ENCODE data around the gene CTLA4.

Gene CTLA4

GRCh38 chr2:203904022-203904421 lies 36.5 kb downstream of the CTLA4 start:
- Histone ChIP-seq H3K36me3 (ENCODE audit: control insufficient read depth in 2 of 2, insufficient read depth in 2 of 2, low read length in 2 of 2) (no peaks in the 10 kb centered on the region), H3K27me3 (ENCODE audit: control insufficient read depth in 2 of 2, insufficient read depth in 2 of 2, low read length in 2 of 2) (no peaks in the 10 kb centered on the region), H3K4me1 (ENCODE audit: control insufficient read depth in 2 of 2, insufficient read depth in 2 of 2, low read length in 2 of 2) (peaks cover 0 to 4% of the 10 kb centered on the region in 2 donors), H3K27ac (ENCODE audit: low read depth in 2 of 2, low read length in 2 of 2) (no peak overlapping the region), H3K4me3 (ENCODE audit: low read length in 2 of 2) (no peak overlapping the region), H3K9ac (ENCODE audit: low read depth in 1 of 2, low read length in 2 of 2) (no peak overlapping the region), H3K9me3 (ENCODE audit: control insufficient read depth in 2 of 2, low read length in 2 of 2) (peaks cover 2 to 14% of the 10 kb centered on the region in 2 donors)

DNA sequence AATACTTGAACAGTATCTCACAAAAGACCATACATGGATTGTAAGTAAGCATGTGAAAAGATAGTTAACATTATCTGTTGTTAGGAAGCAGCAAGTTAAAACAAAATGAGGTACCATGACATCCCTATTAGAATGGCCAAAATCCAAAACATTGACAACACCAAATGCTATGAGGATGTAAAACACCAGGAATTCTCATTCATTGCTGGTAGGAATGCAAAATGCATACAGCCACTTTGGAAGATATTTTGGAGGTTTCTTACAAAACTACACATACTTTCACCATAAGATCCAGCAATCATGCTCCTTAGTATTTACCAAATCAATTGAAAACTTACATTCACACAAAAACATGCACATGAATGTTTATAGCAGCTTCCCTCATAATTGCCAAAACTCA lies 38.1 kb downstream of the CTLA4 start:
- H3K36me3 ChIP-seq (ENCODE audit: control insufficient read depth in 2 of 2, insufficient read depth in 2 of 2, low read length in 2 of 2) = no peaks in the 10 kb centered on the region
- H3K9me3 ChIP-seq (ENCODE audit: control insufficient read depth in 2 of 2, low read length in 2 of 2) = peaks cover 2 to 14% of the 10 kb centered on the region in 2 donors
- no peaks in the 10 kb centered on the region for H3K27me3 ChIP-seq (ENCODE audit: control insufficient read depth in 2 of 2, insufficient read depth in 2 of 2, low read length in 2 of 2)
- H3K9ac ChIP-seq (ENCODE audit: low read depth in 1 of 2, low read length in 2 of 2) = no peak overlapping the region
- peaks cover 0 to 4% of the 10 kb centered on the region in 2 donors for H3K4me1 ChIP-seq (ENCODE audit: control insufficient read depth in 2 of 2, insufficient read depth in 2 of 2, low read length in 2 of 2)
- H3K4me3 ChIP-seq (ENCODE audit: low read length in 2 of 2) = no peak overlapping the region
- no peak overlapping the region for H3K27ac ChIP-seq (ENCODE audit: low read depth in 2 of 2, low read length in 2 of 2)

GRCh38 chr2:203908066-203908796 lies 40.7 kb downstream of the CTLA4 start:
- Histone ChIP-seq H3K9ac (ENCODE audit: low read depth in 1 of 2, low read length in 2 of 2) (no peak overlapping the region), H3K4me3 (ENCODE audit: low read length in 2 of 2) (no peak overlapping the region), H3K36me3 (ENCODE audit: control insufficient read depth in 2 of 2, insufficient read depth in 2 of 2, low read length in 2 of 2) (no peaks in the 10 kb centered on the region), H3K4me1 (ENCODE audit: control insufficient read depth in 2 of 2, insufficient read depth in 2 of 2, low read length in 2 of 2) (peaks cover 0 to 4% of the 10 kb centered on the region in 2 donors), H3K9me3 (ENCODE audit: control insufficient read depth in 2 of 2, low read length in 2 of 2) (no peaks in the 10 kb centered on the region), H3K27ac (ENCODE audit: low read depth in 2 of 2, low read length in 2 of 2) (no peak overlapping the region), H3K27me3 (ENCODE audit: control insufficient read depth in 2 of 2, insufficient read depth in 2 of 2, low read length in 2 of 2) (no peaks in the 10 kb centered on the region)

GRCh38 chr2:203908797-203909185 lies 41.2 kb downstream of the CTLA4 start:
- Histone ChIP-seq H3K27ac (ENCODE audit: low read depth in 2 of 2, low read length in 2 of 2) (peak overlapping the region; percentile 15 to 27), H3K9ac (ENCODE audit: low read depth in 1 of 2, low read length in 2 of 2) (no peak overlapping the region), H3K9me3 (ENCODE audit: control insufficient read depth in 2 of 2, low read length in 2 of 2) (no peaks in the 10 kb centered on the region), H3K36me3 (ENCODE audit: control insufficient read depth in 2 of 2, insufficient read depth in 2 of 2, low read length in 2 of 2) (no peaks in the 10 kb centered on the region), H3K27me3 (ENCODE audit: control insufficient read depth in 2 of 2, insufficient read depth in 2 of 2, low read length in 2 of 2) (no peaks in the 10 kb centered on the region), H3K4me3 (ENCODE audit: low read length in 2 of 2) (no peak overlapping the region), H3K4me1 (ENCODE audit: control insufficient read depth in 2 of 2, insufficient read depth in 2 of 2, low read length in 2 of 2) (peaks cover 0 to 4% of the 10 kb centered on the region in 2 donors)

GRCh38 chr2:203909261-203909967 lies 41.8 kb downstream of the CTLA4 start:
- Histone ChIP-seq H3K4me3 (ENCODE audit: low read length in 2 of 2) (peak overlapping the region in 1 of 2 donors; percentile 21), H3K27ac (ENCODE audit: low read depth in 2 of 2, low read length in 2 of 2) (peak overlapping the region; percentile 1 to 8), H3K9me3 (ENCODE audit: control insufficient read depth in 2 of 2, low read length in 2 of 2) (no peaks in the 10 kb centered on the region), H3K4me1 (ENCODE audit: control insufficient read depth in 2 of 2, insufficient read depth in 2 of 2, low read length in 2 of 2) (peaks cover 0 to 4% of the 10 kb centered on the region in 2 donors), H3K9ac (ENCODE audit: low read depth in 1 of 2, low read length in 2 of 2) (peak overlapping the region in 1 of 2 donors; percentile 14), H3K36me3 (ENCODE audit: control insufficient read depth in 2 of 2, insufficient read depth in 2 of 2, low read length in 2 of 2) (no peaks in the 10 kb centered on the region), H3K27me3 (ENCODE audit: control insufficient read depth in 2 of 2, insufficient read depth in 2 of 2, low read length in 2 of 2) (no peaks in the 10 kb centered on the region)

DNA sequence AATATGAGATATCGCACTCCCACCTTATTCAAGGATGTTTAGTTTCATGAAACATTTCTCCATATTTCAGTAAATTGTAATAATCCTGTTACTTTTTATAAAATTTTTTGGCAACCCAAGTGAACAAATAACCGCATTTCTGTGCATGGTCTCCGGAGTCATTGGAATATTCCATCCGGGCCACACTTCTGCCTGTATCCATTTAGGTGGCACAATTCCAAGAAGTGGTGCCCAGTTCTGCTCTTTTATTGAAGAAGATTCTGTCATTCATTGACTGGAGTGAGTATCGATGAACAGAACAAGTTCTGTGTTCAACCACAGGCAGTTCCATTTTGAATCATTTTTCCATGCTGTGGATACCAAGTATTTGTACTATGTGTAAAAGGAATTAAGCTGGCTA lies 42.4 kb downstream of the CTLA4 start:
- H3K9ac ChIP-seq (ENCODE audit: low read depth in 1 of 2, low read length in 2 of 2) = peak overlapping the region in 1 of 2 donors; percentile 14

GRCh38 chr2:203913947-203914346 lies 46.4 kb downstream of the CTLA4 start:
- Histone ChIP-seq H3K27me3 (ENCODE audit: control insufficient read depth in 2 of 2, insufficient read depth in 2 of 2, low read length in 2 of 2) (no peaks in the 10 kb centered on the region), H3K4me1 (ENCODE audit: control insufficient read depth in 2 of 2, insufficient read depth in 2 of 2, low read length in 2 of 2) (peaks cover 0 to under 1% of the 10 kb centered on the region in 2 donors), H3K9ac (ENCODE audit: low read depth in 1 of 2, low read length in 2 of 2) (no peak overlapping the region), H3K36me3 (ENCODE audit: control insufficient read depth in 2 of 2, insufficient read depth in 2 of 2, low read length in 2 of 2) (no peaks in the 10 kb centered on the region), H3K4me3 (ENCODE audit: low read length in 2 of 2) (no peak overlapping the region), H3K27ac (ENCODE audit: low read depth in 2 of 2, low read length in 2 of 2) (no peak overlapping the region), H3K9me3 (ENCODE audit: control insufficient read depth in 2 of 2, low read length in 2 of 2) (no peaks in the 10 kb centered on the region)

More for the DNA sequence above, 42.4 kb downstream of the CTLA4 start:
- Histone ChIP-seq H3K27me3 (ENCODE audit: control insufficient read depth in 2 of 2, insufficient read depth in 2 of 2, low read length in 2 of 2) (no peaks in the 10 kb centered on the region), H3K9me3 (ENCODE audit: control insufficient read depth in 2 of 2, low read length in 2 of 2) (no peaks in the 10 kb centered on the region), H3K4me3 (ENCODE audit: low read length in 2 of 2) (peak overlapping the region in 1 of 2 donors; percentile 21), H3K4me1 (ENCODE audit: control insufficient read depth in 2 of 2, insufficient read depth in 2 of 2, low read length in 2 of 2) (peaks cover 0 to 4% of the 10 kb centered on the region in 2 donors), H3K36me3 (ENCODE audit: control insufficient read depth in 2 of 2, insufficient read depth in 2 of 2, low read length in 2 of 2) (no peaks in the 10 kb centered on the region), H3K27ac (ENCODE audit: low read depth in 2 of 2, low read length in 2 of 2) (no peak overlapping the region)

- Histone ChIP-seq H3K4me3 (ENCODE audit: low read length in 2 of 2) (no peak overlapping the region), H3K4me1 (ENCODE audit: control insufficient read depth in 2 of 2, insufficient read depth in 2 of 2, low read length in 2 of 2) (no peaks in the 10 kb centered on the region), H3K9ac (ENCODE audit: low read depth in 1 of 2, low read length in 2 of 2) (no peak overlapping the region), H3K27ac (ENCODE audit: low read depth in 2 of 2, low read length in 2 of 2) (no peak overlapping the region), H3K36me3 (ENCODE audit: control insufficient read depth in 2 of 2, insufficient read depth in 2 of 2, low read length in 2 of 2) (no peaks in the 10 kb centered on the region), H3K9me3 (ENCODE audit: control insufficient read depth in 2 of 2, low read length in 2 of 2) (no peaks in the 10 kb centered on the region), H3K27me3 (ENCODE audit: control insufficient read depth in 2 of 2, insufficient read depth in 2 of 2, low read length in 2 of 2) (no peaks in the 10 kb centered on the region)
Observed at GRCh38 chr2:203914546-203915182, 47.1 kb downstream of the CTLA4 start.

DNA sequence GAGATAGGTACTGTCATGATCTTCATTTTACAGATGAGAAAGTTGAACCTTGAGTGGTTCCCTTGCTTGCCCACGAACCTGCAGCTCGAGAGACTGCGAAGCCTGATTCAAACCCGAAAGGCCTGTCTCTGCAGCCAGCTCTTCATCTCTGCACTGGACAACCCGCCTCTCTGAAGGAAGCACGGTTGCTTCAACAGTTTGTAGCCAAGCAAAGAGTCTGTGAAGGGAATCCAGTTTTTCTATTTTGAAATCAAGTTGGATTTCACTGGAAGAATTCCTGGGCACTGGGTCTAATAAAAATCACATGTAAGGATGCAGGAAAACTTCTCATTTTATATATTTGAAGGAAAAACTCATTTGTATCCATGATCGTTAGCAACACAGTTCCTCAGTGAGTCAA lies 47.7 kb downstream of the CTLA4 start:
- H3K4me3 ChIP-seq (ENCODE audit: low read length in 2 of 2) = no peak overlapping the region
- H3K27ac ChIP-seq (ENCODE audit: low read depth in 2 of 2, low read length in 2 of 2) = no peak overlapping the region
- H3K27me3 ChIP-seq (ENCODE audit: control insufficient read depth in 2 of 2, insufficient read depth in 2 of 2, low read length in 2 of 2) = no peaks in the 10 kb centered on the region
- no peaks in the 10 kb centered on the region for H3K36me3 ChIP-seq (ENCODE audit: control insufficient read depth in 2 of 2, insufficient read depth in 2 of 2, low read length in 2 of 2)
- H3K9me3 ChIP-seq (ENCODE audit: control insufficient read depth in 2 of 2, low read length in 2 of 2) = no peaks in the 10 kb centered on the region
- H3K9ac ChIP-seq (ENCODE audit: low read depth in 1 of 2, low read length in 2 of 2) = no peak overlapping the region
- no peaks in the 10 kb centered on the region for H3K4me1 ChIP-seq (ENCODE audit: control insufficient read depth in 2 of 2, insufficient read depth in 2 of 2, low read length in 2 of 2)

- H3K36me3 ChIP-seq (ENCODE audit: control insufficient read depth in 2 of 2, insufficient read depth in 2 of 2, low read length in 2 of 2) = no peaks in the 10 kb centered on the region
- no peaks in the 10 kb centered on the region for H3K4me1 ChIP-seq (ENCODE audit: control insufficient read depth in 2 of 2, insufficient read depth in 2 of 2, low read length in 2 of 2)
- H3K4me3 ChIP-seq (ENCODE audit: low read length in 2 of 2) = no peak overlapping the region
- H3K27ac ChIP-seq (ENCODE audit: low read depth in 2 of 2, low read length in 2 of 2) = no peak overlapping the region
- no peaks in the 10 kb centered on the region for H3K9me3 ChIP-seq (ENCODE audit: control insufficient read depth in 2 of 2, low read length in 2 of 2)
- H3K27me3 ChIP-seq (ENCODE audit: control insufficient read depth in 2 of 2, insufficient read depth in 2 of 2, low read length in 2 of 2) = no peaks in the 10 kb centered on the region
- H3K9ac ChIP-seq (ENCODE audit: low read depth in 1 of 2, low read length in 2 of 2) = no peak overlapping the region
Observed at GRCh38 chr2:203916756-203917155, 49.2 kb downstream of the CTLA4 start.

Measured in mucosa of rectum (tissue), 2 donors.